Neural progenitor cell (in vitro differentiated cells): ENCODE data around the gene P2RX3. TPM values are rescaled to one million over a fixed set of nuclear protein-coding genes. Genes with fewer than 3 reads are reported as not detected.
A peak's percentile ranks its signal among the peaks of the same experiment; 100 is the strongest.

Experiments used
- DNase-seq: peaks from one replicate; pipeline ENCODE4 v3.0.0-alpha.2; 2016; ENCODE audit warnings: low spot score
- H2AFZ ChIP-seq: fragments of 200-600 bp; sonication (generic); replicated peaks from 2 replicates; pipeline ENCODE4 v1.6.1; 2016; ENCODE audit warnings: antibody characterized with exemption
- H3F3A ChIP-seq: fragments of 200-600 bp; sonication (generic); 2 replicates; pipeline ENCODE4 v1.6.1; 2016; ENCODE audit warnings: antibody characterized with exemption, low read depth
- H3K27ac ChIP-seq: fragments of 200-600 bp; sonication (generic); 2 replicates; pipeline ENCODE4 v1.5.1; 2016; ENCODE audit warnings: mild to moderate bottlenecking
- H3K27me3 ChIP-seq: fragments of 200-600 bp; sonication (generic); 2 replicates; pipeline ENCODE4 v1.6.1; 2016; ENCODE audit warnings: mild to moderate bottlenecking, moderate library complexity
- H3K36me3 ChIP-seq: fragments of 200-600 bp; sonication (generic); 2 replicates; pipeline ENCODE4 v1.5.1; 2016
- H3K4me1 ChIP-seq: fragments of 200-600 bp; sonication (generic); 2 replicates; pipeline ENCODE4 v1.6.1; 2016; ENCODE audit warnings: mixed run types
- H3K4me2 ChIP-seq: fragments of 200-600 bp; sonication (generic); 2 replicates; pipeline ENCODE4 v1.6.1; 2016
- H3K4me3 ChIP-seq: fragments of 200-600 bp; sonication (generic); 2 replicates; pipeline ENCODE4 v1.5.1; 2016
- H3K79me2 ChIP-seq: fragments of 200-600 bp; sonication (generic); 2 replicates; pipeline ENCODE4 v1.6.1; 2016; ENCODE audit warnings: low read depth
- H3K9ac ChIP-seq: fragments of 200-600 bp; sonication (generic); 2 replicates; pipeline ENCODE4 v1.6.1; 2016
- H3K9me3 ChIP-seq: fragments of 200-600 bp; sonication (generic); 2 replicates; pipeline ENCODE4 v1.5.1; 2016; ENCODE audit warnings: low read depth
- H4K20me1 ChIP-seq: fragments of 200-600 bp; sonication (generic); 2 replicates; pipeline ENCODE4 v1.6.1; 2016; ENCODE audit warnings: low read depth
- H3K27ac Mint-ChIP-seq: 3 replicates; pipeline ENCODE4 v1.8.0; 2021; ENCODE audit warnings: mixed read lengths
- H3K27me3 Mint-ChIP-seq: 2 replicates; pipeline ENCODE4 v1.8.0; 2022; ENCODE audit warnings: low read depth, mild to moderate bottlenecking, inconsistent platforms, moderate library complexity, mixed read lengths; ENCODE audit not compliant: insufficient read depth
- H3K36me3 Mint-ChIP-seq: 3 replicates; pipeline ENCODE4 v1.8.0; 2021; ENCODE audit warnings: mixed read lengths
- H3K4me1 Mint-ChIP-seq: 3 replicates; pipeline ENCODE4 v1.8.0; 2021; ENCODE audit warnings: mixed read lengths
- H3K4me3 Mint-ChIP-seq: 3 replicates; pipeline ENCODE4 v1.8.0; 2021; ENCODE audit warnings: mild to moderate bottlenecking, moderate library complexity, mixed read lengths
- H3K9me3 Mint-ChIP-seq: 3 replicates; pipeline ENCODE4 v1.8.0; 2020; ENCODE audit warnings: mixed read lengths
- CTCF ChIP-seq: fragments of 200-600 bp; sonication (generic); IDR thresholded peaks from 2 replicates; pipeline ENCODE4 v1.5.1; 2017; ENCODE audit warnings: antibody characterized with exemption, mild to moderate bottlenecking
- EZH2 ChIP-seq: fragments of 200-600 bp; sonication (generic); IDR thresholded peaks from 2 replicates; pipeline ENCODE4 v1.6.1; 2017; ENCODE audit warnings: antibody characterized with exemption, mild to moderate bottlenecking, moderate library complexity
- EZH2phosphoT487 ChIP-seq: fragments of 200-600 bp; sonication (generic); IDR thresholded peaks from 2 replicates; pipeline ENCODE4 v1.6.1; 2017; ENCODE audit warnings: antibody characterized with exemption
- total RNA-seq: library from RNA; depleted of rRNA; stranded (reverse); fragments of >200 nt; gene quantifications from 2 replicates; pipeline ENCODE4 v1.2.3, GENCODE V29; 2015; ENCODE audit warnings: low replicate concordance

P2RX3 gene
- total RNA-seq, 1 donor from 2014 or later: 2.4 TPM

- H3K4me3 ChIP-seq: no peak overlapping the region
- H3K9me3 ChIP-seq: no peaks in the 10 kb centered on the region
- peaks cover 15% of the 10 kb centered on the region for H3F3A ChIP-seq
- Mint-ChIP-seq H3K27me3 (peaks cover 5% of the 10 kb centered on the region), H3K36me3 (peaks cover 27% of the 10 kb centered on the region), H3K4me3 (no peak overlapping the region), H3K4me1 (peaks cover 26% of the 10 kb centered on the region), H3K9me3 (no peaks in the 10 kb centered on the region), H3K27ac (no peak overlapping the region)
- DNase-seq: no peak
- H3K4me1 ChIP-seq: peaks cover 5% of the 10 kb centered on the region
- H3K27ac ChIP-seq: no peak overlapping the region
- no peaks in the 10 kb centered on the region for H3K27me3 ChIP-seq
- no peak overlapping the region for H3K4me2 ChIP-seq
- TF ChIP-seq EZH2phosphoT487 (no peak), EZH2 (no peak), CTCF (no peak)
- no peaks in the 10 kb centered on the region for H3K36me3 ChIP-seq
- H3K9ac ChIP-seq: no peak overlapping the region
- H3K79me2 ChIP-seq: peaks cover 22% of the 10 kb centered on the region
- peaks cover 69% of the 10 kb centered on the region for H4K20me1 ChIP-seq
- H2AFZ ChIP-seq: no peak overlapping the region
Observed at GRCh38 chr11:57313071-57313787, 24.9 kb upstream of the P2RX3 start.

- H2AFZ ChIP-seq: no peak overlapping the region
- H3K4me1 ChIP-seq: peaks cover 5% of the 10 kb centered on the region
- DNase-seq: no peak
- H3K36me3 ChIP-seq: no peaks in the 10 kb centered on the region
- no peaks in the 10 kb centered on the region for H3K27me3 ChIP-seq
- Mint-ChIP-seq H3K4me3 (no peak overlapping the region), H3K36me3 (peaks cover 25% of the 10 kb centered on the region), H3K27ac (peak overlapping the region; percentile 74), H3K4me1 (peaks cover 26% of the 10 kb centered on the region), H3K9me3 (no peaks in the 10 kb centered on the region), H3K27me3 (peaks cover 7% of the 10 kb centered on the region)
- H3K9me3 ChIP-seq: no peaks in the 10 kb centered on the region
- H3F3A ChIP-seq: peaks cover 15% of the 10 kb centered on the region
- H4K20me1 ChIP-seq: peaks cover 74% of the 10 kb centered on the region
- H3K4me3 ChIP-seq: no peak overlapping the region
- H3K4me2 ChIP-seq: no peak overlapping the region
- TF ChIP-seq CTCF: no peak
- TF ChIP-seq EZH2phosphoT487: no peak
- TF ChIP-seq EZH2: no peak
- no peak overlapping the region for H3K27ac ChIP-seq
- H3K79me2 ChIP-seq: peaks cover 26% of the 10 kb centered on the region
- no peak overlapping the region for H3K9ac ChIP-seq
Observed at GRCh38 chr11:57313788-57314135, 24.4 kb upstream of the P2RX3 start.

- peaks cover 4% of the 10 kb centered on the region for H3K36me3 ChIP-seq
- H3K27me3 ChIP-seq: no peaks in the 10 kb centered on the region
- H3K27ac Mint-ChIP-seq: peak overlapping the region; percentile 74
- H2AFZ ChIP-seq: no peak overlapping the region
- no peaks in the 10 kb centered on the region for H3K9me3 ChIP-seq
- H3K4me2 ChIP-seq: no peak overlapping the region
- peaks cover 23% of the 10 kb centered on the region for H3K36me3 Mint-ChIP-seq
- H3K4me3 Mint-ChIP-seq: peak overlapping the region; percentile 27
- H3K27me3 Mint-ChIP-seq: peaks cover 6% of the 10 kb centered on the region
- DNase-seq: no peak
- H4K20me1 ChIP-seq: peaks cover 77% of the 10 kb centered on the region
- H3K4me1 Mint-ChIP-seq: peaks cover 28% of the 10 kb centered on the region
- H3K4me1 ChIP-seq: peaks cover 5% of the 10 kb centered on the region
- no peaks in the 10 kb centered on the region for H3K9me3 Mint-ChIP-seq
- H3F3A ChIP-seq: peaks cover 15% of the 10 kb centered on the region
- no peak overlapping the region for H3K27ac ChIP-seq
- no peak overlapping the region for H3K9ac ChIP-seq
- no peak overlapping the region for H3K4me3 ChIP-seq
- TF ChIP-seq CTCF (no peak), EZH2 (no peak), EZH2phosphoT487 (no peak)
- H3K79me2 ChIP-seq: peaks cover 26% of the 10 kb centered on the region
Observed at GRCh38 chr11:57314221-57314973, 23.8 kb upstream of the P2RX3 start.
